GM12878 (cell line): Measurements from ENCODE around the gene HS6ST1. TPM values are rescaled to one million over a fixed set of nuclear protein-coding genes. Genes with fewer than 3 reads are reported as not detected.

Experiments used
- ATAC-seq: fragments of 200-7000 bp; cut with Tn5 transposase; 3 replicates; pipeline ENCODE4 v1.9.1; 2020; ENCODE audit warnings: mild to moderate bottlenecking, moderate library complexity
- BruUV-seq: library from RNA; stranded (reverse); fragments of 400-500 nt; replicated peaks from 2 replicates; lab custom pipeline; 2021; lab: Mats Ljungman, UMichigan
- CTCF ChIA-PET: fragments of 300-600 bp; sonication (Branson Sonifier 250); formaldehyde crosslinking; extraction: SDS; loops from one replicate; lab custom pipeline; 2021; ENCODE audit warnings: inconsistent platforms; lab: Yijun Ruan, JAX
- POLR2A ChIA-PET: fragments of 350-600 bp; formaldehyde crosslinking; extraction: SDS; loops from one replicate; lab custom pipeline; 2021; ENCODE audit warnings: inconsistent platforms; lab: Charles Lee
- RAD21 ChIA-PET: fragments of 300-600 bp; sonication (Branson Sonifier 250); formaldehyde crosslinking; loops from one replicate; lab custom pipeline; 2023; ENCODE audit warnings: antibody characterized with exemption; ENCODE audit not compliant: unreplicated experiment; lab: Charles Lee
- SMC1A ChIA-PET: fragments of 300-600 bp; sonication (Branson Sonifier 250); formaldehyde crosslinking; loops from one replicate; lab custom pipeline; 2023; ENCODE audit not compliant: unreplicated experiment, uncharacterized antibody; lab: Charles Lee
- DNase-seq: peaks from one replicate; pipeline ENCODE4 v3.0.0-alpha.2; 2011; ENCODE audit warnings: low read depth, low spot score
- FAIRE-seq: peaks from 3 replicates; lab custom pipeline; 2011; peaks lifted over from hg19 to GRCh38; lab: Jason Lieb, UNC
- H2AFZ ChIP-seq: 2 replicates; pipeline ENCODE4 v1.6.0; 2011; ENCODE audit warnings: low read depth, low read length, control low read depth; ENCODE audit not compliant: control insufficient read depth
- H3K27ac ChIP-seq: 2 replicates; pipeline ENCODE4 v1.5.1; 2011; ENCODE audit warnings: control low read depth; ENCODE audit not compliant: control insufficient read depth, insufficient read depth
- H3K27me3 ChIP-seq, 2 experiments: replicated peaks in 1 of 2; 2 replicates each; pipeline versions ENCODE4 v1.6.0 to v1.6.1; 2011; ENCODE audit warnings: low read length in 1 of 2; ENCODE audit not compliant: control insufficient read depth in 2 of 2, insufficient read depth in 2 of 2
- H3K36me3 ChIP-seq, 2 experiments: 2 replicates each; pipeline ENCODE4 v1.5.1; 2011; ENCODE audit warnings: low read length in 1 of 2; ENCODE audit not compliant: control insufficient read depth in 2 of 2, insufficient read depth in 2 of 2
- H3K4me1 ChIP-seq: 2 replicates; pipeline ENCODE4 v1.6.1; 2011; ENCODE audit warnings: mild to moderate bottlenecking, low read length, moderate library complexity, mixed read lengths; ENCODE audit not compliant: control insufficient read depth, insufficient read depth
- H3K4me2 ChIP-seq: 2 replicates; pipeline ENCODE4 v1.6.0; 2011; ENCODE audit warnings: control low read depth; ENCODE audit not compliant: control insufficient read depth, insufficient read depth
- H3K4me3 ChIP-seq: fragments of 200-600 bp; sonication (generic); 2 replicates; pipeline ENCODE4 v1.5.1; 2016
- H3K79me2 ChIP-seq: 2 replicates; pipeline ENCODE4 v1.6.0; 2011; ENCODE audit warnings: low read length; ENCODE audit not compliant: control insufficient read depth, insufficient read depth
- H3K9ac ChIP-seq: 2 replicates; pipeline ENCODE4 v1.8.0; 2011; ENCODE audit warnings: low read length, control low read depth, mixed read lengths; ENCODE audit not compliant: control insufficient read depth, insufficient read depth
- H3K9me3 ChIP-seq: replicated peaks from 3 replicates; pipeline ENCODE4 v1.5.1; 2011; ENCODE audit warnings: mild to moderate bottlenecking, low read length; ENCODE audit not compliant: control insufficient read depth, insufficient read depth
- H4K20me1 ChIP-seq: 2 replicates; pipeline ENCODE4 v1.6.0; 2011; ENCODE audit not compliant: control insufficient read depth, insufficient read depth
- BACH1 ChIP-seq: fragments of 450-650 bp; IDR thresholded peaks from 2 replicates; pipeline ENCODE4 v1.6.1; 2017; ENCODE audit warnings: mild to moderate bottlenecking, borderline replicate concordance
- MYC ChIP-seq: IDR thresholded peaks from 2 replicates; pipeline ENCODE4 v1.6.1; 2011; ENCODE audit warnings: mild to moderate bottlenecking, low read length, moderate library complexity, inconsistent platforms; ENCODE audit not compliant: insufficient read depth, insufficient replicate concordance, insufficient read length, severe bottlenecking
- ZNF207 ChIP-seq: fragments of 450-650 bp; IDR thresholded peaks from 2 replicates; pipeline ENCODE4 v1.6.1; 2014; ENCODE audit warnings: antibody characterized with exemption, mild to moderate bottlenecking, borderline replicate concordance
- WGBS: methylation state at CpG from one replicate; pipeline ENCODE4 v1.1.6; 2016; ENCODE audit warnings: low lambda C conversion rate; ENCODE audit not compliant: insufficient replicate concordance, insufficient coverage; ENCODE audit errors: missing lambda C conversion rate; 5-methylcytosine and 5-hydroxymethylcytosine counted together
- in situ Hi-C: fragments of 300-500 bp; cut with MboI; formaldehyde crosslinking; loops from 9 replicates; pipeline ENCODE4 v1.14.3; 2018; ENCODE audit warnings: mixed read lengths
- intact Hi-C: fragments of 100-400 bp; cut with micrococcal nuclease; formaldehyde crosslinking; loops from one replicate; pipeline ENCODE4 v1.14.2; 2022; ENCODE audit not compliant: unreplicated experiment
- polyA plus RNA-seq, 11 experiments: library from polyadenylated mRNA; depleted of rRNA in 4 of 11; unstranded in 6 of 11; stranded (reverse) in 5 of 11; fragments of >200 nt; fragmentation: Nextera tagmentation in 4 of 11; fragmentation: Illumina TruSeq in 1 of 11; extraction: Ambion mirVana in 4 of 11; extraction: Trizol in 1 of 11; gene quantifications; 1 replicate in 1 of 11; 2 replicates in 10 of 11; pipeline versions ENCODE4 v1.2.1 to v1.2.3, GENCODE V29; 2011 to 2016; ENCODE audit warnings: inconsistent platforms in 2 of 11, missing spikeins in 2 of 11, low read depth in 1 of 11
- total RNA-seq, 4 experiments: library from RNA; depleted of rRNA in 3 of 4; stranded (reverse); fragments of >200 nt in 3 of 4; fragmentation: Illumina TruSeq in 1 of 4; extraction: Trizol in 1 of 4; gene quantifications; 2 replicates each; pipeline versions ENCODE4 v1.2.1 to v1.2.3, GENCODE V29; 2013 to 2021

HS6ST1 gene
- total and polyA plus RNA-seq, 10 of the 15 experiments (the other 5 are each of a cell fraction or from before 2014, with no cell fraction given) = 0.48 to 17.0 (median 4.7) TPM

GRCh38 chr2:128284841-128285240 is 33.8 kb downstream of the HS6ST1 start:
- SMC1A ChIA-PET = no interaction called here

GRCh38 chr2:128284037-128284441 is 34.6 kb downstream of the HS6ST1 start:
- peaks cover 0 to 3% of the 10 kb centered on the region in 2 experiments; a peak in 2 of 4 replicates for H3K36me3 ChIP-seq
- no peaks in the 10 kb centered on the region for H3K9me3 ChIP-seq
- H3K27ac ChIP-seq = no peak overlapping the region
- intact Hi-C loops = no loop called here
- H4K20me1 ChIP-seq = no peaks in the 10 kb centered on the region; the same call in 1 of the 2 replicates
- H3K4me3 ChIP-seq = no peak overlapping the region
- no peaks in the 10 kb centered on the region for H3K27me3 ChIP-seq
- in situ Hi-C loops = no loop called here
- H3K9ac ChIP-seq = no peak overlapping the region
- ChIA-PET SMC1A (no interaction called here), POLR2A (interaction anchor here (0.6 kb wide), 1 partner anchor 158 kb away, joined by 3 read pairs; no protein-coding TSS in a partner anchor), RAD21 (no interaction called here), CTCF (no interaction called here)
- BruUV-seq = no TSS peak
- no peak for FAIRE-seq
- no peak overlapping the region for H2AFZ ChIP-seq
- ATAC-seq = no peak
- no peaks in the 10 kb centered on the region for H3K4me1 ChIP-seq
- DNase-seq = no peak
- H3K79me2 ChIP-seq = no peaks in the 10 kb centered on the region
- 84% methylated on average over 7 of the region's 7 CpGs for WGBS
- TF ChIP-seq BACH1 (no peak), MYC (no peak)
- no peak overlapping the region for H3K4me2 ChIP-seq

More at GRCh38 chr2:128284841-128285240, 33.8 kb downstream of the HS6ST1 start:
- no peak overlapping the region for H3K27ac ChIP-seq
- in situ Hi-C loops (no loop called here), intact Hi-C loops (no loop called here)
- H4K20me1 ChIP-seq = no peaks in the 10 kb centered on the region; the same call in 1 of the 2 replicates
- no peaks in the 10 kb centered on the region for H3K9me3 ChIP-seq
- DNase-seq (no peak), FAIRE-seq (no peak), ATAC-seq (no peak)
- no peak overlapping the region for H3K4me3 ChIP-seq
- ChIA-PET POLR2A (no interaction called here), CTCF (no interaction called here), RAD21 (no interaction called here)
- no peak overlapping the region for H2AFZ ChIP-seq
- H3K4me2 ChIP-seq = no peak overlapping the region
- no peaks in the 10 kb centered on the region for H3K27me3 ChIP-seq
- WGBS = 83% methylated on average over 11 of the region's 11 CpGs
- no TSS peak for BruUV-seq
- H3K9ac ChIP-seq = no peak overlapping the region
- H3K79me2 ChIP-seq = no peaks in the 10 kb centered on the region
- peaks cover 0 to 3% of the 10 kb centered on the region in 2 experiments; a peak in 2 of 4 replicates for H3K36me3 ChIP-seq
- TF ChIP-seq ZNF207 = no peak
- no peaks in the 10 kb centered on the region for H3K4me1 ChIP-seq
